ENCODE measurements around the gene ERC2. TPM values are rescaled to one million over a fixed set of nuclear protein-coding genes. Genes with fewer than 3 reads are reported as not detected.

Gene ERC2
- total and polyA plus RNA-seq, 2 donors (not counting 1 experiment from before 2014, with no cell fraction given): 0.14 to 0.17 TPM

GRCh38 chr3:55484801-55485791 is 983.2 kb downstream of the ERC2 start:
- TF ChIP-seq EZH2 (IDR thresholded peaks at IDR 0.05; ENCODE audit: low read length, missing control alignments): no peak
- TF ChIP-seq, protein P1, sequence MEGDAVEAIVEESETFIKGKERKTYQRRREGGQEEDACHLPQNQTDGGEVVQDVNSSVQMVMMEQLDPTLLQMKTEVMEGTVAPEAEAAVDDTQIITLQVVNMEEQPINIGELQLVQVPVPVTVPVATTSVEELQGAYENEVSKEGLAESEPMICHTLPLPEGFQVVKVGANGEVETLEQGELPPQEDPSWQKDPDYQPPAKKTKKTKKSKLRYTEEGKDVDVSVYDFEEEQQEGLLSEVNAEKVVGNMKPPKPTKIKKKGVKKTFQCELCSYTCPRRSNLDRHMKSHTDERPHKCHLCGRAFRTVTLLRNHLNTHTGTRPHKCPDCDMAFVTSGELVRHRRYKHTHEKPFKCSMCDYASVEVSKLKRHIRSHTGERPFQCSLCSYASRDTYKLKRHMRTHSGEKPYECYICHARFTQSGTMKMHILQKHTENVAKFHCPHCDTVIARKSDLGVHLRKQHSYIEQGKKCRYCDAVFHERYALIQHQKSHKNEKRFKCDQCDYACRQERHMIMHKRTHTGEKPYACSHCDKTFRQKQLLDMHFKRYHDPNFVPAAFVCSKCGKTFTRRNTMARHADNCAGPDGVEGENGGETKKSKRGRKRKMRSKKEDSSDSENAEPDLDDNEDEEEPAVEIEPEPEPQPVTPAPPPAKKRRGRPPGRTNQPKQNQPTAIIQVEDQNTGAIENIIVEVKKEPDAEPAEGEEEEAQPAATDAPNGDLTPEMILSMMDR (conservative IDR thresholded peaks at IDR 0.05 in 1 of 2, IDR thresholded peaks at IDR 0.05 in 1 of 2; ENCODE audit: low read depth in 1 of 2, low read length in 2 of 2): peak; percentile 54 to 64
- no peaks in the 10 kb centered on the region for H3K9me3 ChIP-seq (ENCODE audit: control insufficient read depth, insufficient read depth, low read depth, low read length)
- H3K4me3 ChIP-seq (replicated peaks in 1 of 4; ENCODE audit: control extremely low read depth in 1 of 4, insufficient read depth in 1 of 4, low read depth in 3 of 4, low read length in 4 of 4): peak overlapping the region; percentile 69 to 91 (median 83)
- H4K20me1 ChIP-seq (ENCODE audit: control insufficient read depth, extremely low read depth, insufficient read depth, low read length): no peaks in the 10 kb centered on the region
- H2AFZ ChIP-seq (ENCODE audit: low read length): peak overlapping the region; percentile 57
- peaks cover 5% of the 10 kb centered on the region for H3K36me3 ChIP-seq (ENCODE audit: control insufficient read depth, insufficient read depth, low read length)
- H3K79me2 ChIP-seq (ENCODE audit: control insufficient read depth, insufficient read depth, low read length): peaks cover 74% of the 10 kb centered on the region
- peak; percentile 86 to 89 for DNase-seq (ENCODE audit: low read depth in 2 of 2)
- H3K27ac ChIP-seq (ENCODE audit: insufficient read depth, low read length): peak overlapping the region; percentile 89
- H3K4me1 ChIP-seq (ENCODE audit: control insufficient read depth, extremely low read depth, insufficient read depth, low read length): peaks cover 14% of the 10 kb centered on the region
- no peaks in the 10 kb centered on the region for H3K27me3 ChIP-seq (ENCODE audit: control insufficient read depth, insufficient read depth, low read length)
- peak overlapping the region; percentile 92 for H3K4me2 ChIP-seq (ENCODE audit: extremely low read depth, insufficient read depth, low read length)
- H3K9ac ChIP-seq (ENCODE audit: insufficient read depth, low read length): peak overlapping the region; percentile 87

- Histone ChIP-seq H3K27me3 (ENCODE audit: control insufficient read depth, insufficient read depth, low read length) (no peaks in the 10 kb centered on the region), H3K9me3 (ENCODE audit: control insufficient read depth, insufficient read depth, low read depth, low read length) (no peaks in the 10 kb centered on the region), H3K36me3 (ENCODE audit: control insufficient read depth, insufficient read depth, low read length) (peaks cover 5% of the 10 kb centered on the region), H2AFZ (ENCODE audit: low read length) (no peak overlapping the region), H4K20me1 (ENCODE audit: control insufficient read depth, extremely low read depth, insufficient read depth, low read length) (no peaks in the 10 kb centered on the region), H3K9ac (ENCODE audit: insufficient read depth, low read length) (peak overlapping the region; percentile 82), H3K79me2 (ENCODE audit: control insufficient read depth, insufficient read depth, low read length) (peaks cover 82% of the 10 kb centered on the region), H3K4me1 (ENCODE audit: control insufficient read depth, extremely low read depth, insufficient read depth, low read length) (peaks cover 6% of the 10 kb centered on the region), H3K4me3 (replicated peaks in 1 of 4; ENCODE audit: control extremely low read depth in 1 of 4, insufficient read depth in 1 of 4, low read depth in 3 of 4, low read length in 4 of 4) (peak overlapping the region; percentile 58 to 91 (median 65)), H3K27ac (ENCODE audit: insufficient read depth, low read length) (peak overlapping the region; percentile 88), H3K4me2 (ENCODE audit: extremely low read depth, insufficient read depth, low read length) (peak overlapping the region; percentile 88)
- no peak for TF ChIP-seq EZH2 (IDR thresholded peaks at IDR 0.05; ENCODE audit: low read length, missing control alignments)
- TF ChIP-seq, protein P1 (conservative IDR thresholded peaks at IDR 0.05 in 1 of 2, IDR thresholded peaks at IDR 0.05 in 1 of 2; ENCODE audit: low read depth in 1 of 2, low read length in 2 of 2): no peak
- peak; percentile 19 to 55 for DNase-seq (ENCODE audit: low read depth in 2 of 2)
Measured at GRCh38 chr3:55484191-55484689, 984.0 kb downstream of the ERC2 start.

All from fibroblast of lung (primary cell).